Right lobe of liver (tissue), 4 donors: ENCODE measurements around the gene EMX1.

ENCODE experiments used
- POLR2A ChIP-seq: fragments of 450-650 bp; IDR thresholded peaks from one replicate; pipeline ENCODE4 v1.6.1; 2017; ENCODE audit warnings: antibody characterized with exemption, mild to moderate bottlenecking
- TF ChIP-seq, protein P1 (sequence below), 4 donors: fragments of 200-600 bp in 3 of 4; fragments of 450-650 bp in 1 of 4; IDR thresholded peaks; one replicate each; pipeline versions ENCODE4 v1.5.1 to v1.8.0; 2016 to 2022; ENCODE audit warnings: antibody characterized with exemption in 4 of 4, mild to moderate bottlenecking in 2 of 4
- donor health status: DM: no; HTN: no; CAD: no.
- donor health status: DM: no; HTN: no; CAD: no.
- donor health status: DM: no; HTN: yes; CAD: no.

DNA sequence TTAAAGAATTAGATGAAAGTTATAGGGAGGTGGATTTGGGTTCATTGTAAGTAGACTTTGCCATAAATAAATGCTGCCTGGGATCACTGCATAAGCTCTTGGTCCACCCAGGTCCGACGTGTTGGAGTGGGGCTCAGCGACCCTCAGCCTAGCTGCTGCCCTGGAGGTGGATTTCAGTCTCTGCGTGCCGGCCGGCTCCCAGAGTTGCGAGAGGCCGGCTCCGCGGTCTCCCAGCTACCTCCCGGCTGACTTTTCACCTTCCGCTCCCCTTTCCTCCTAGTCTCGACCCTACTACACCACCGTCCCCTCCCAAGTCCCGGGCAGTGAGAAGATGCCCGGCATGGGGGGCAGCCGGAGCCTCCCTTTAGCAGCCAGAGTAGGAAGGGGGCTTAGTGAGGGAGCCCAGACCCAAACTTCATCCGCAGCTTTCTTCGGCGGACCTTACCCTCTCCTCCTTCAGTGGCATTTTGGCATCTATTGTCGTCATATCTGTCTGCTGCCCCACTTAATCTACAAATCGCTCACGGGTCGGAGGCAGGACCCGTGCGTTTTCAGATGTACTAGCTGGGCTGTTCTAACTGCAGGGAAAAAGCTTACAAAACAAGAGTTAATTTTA is 8.1 kb downstream of the EMX1 start:
- TF ChIP-seq, protein P1, sequence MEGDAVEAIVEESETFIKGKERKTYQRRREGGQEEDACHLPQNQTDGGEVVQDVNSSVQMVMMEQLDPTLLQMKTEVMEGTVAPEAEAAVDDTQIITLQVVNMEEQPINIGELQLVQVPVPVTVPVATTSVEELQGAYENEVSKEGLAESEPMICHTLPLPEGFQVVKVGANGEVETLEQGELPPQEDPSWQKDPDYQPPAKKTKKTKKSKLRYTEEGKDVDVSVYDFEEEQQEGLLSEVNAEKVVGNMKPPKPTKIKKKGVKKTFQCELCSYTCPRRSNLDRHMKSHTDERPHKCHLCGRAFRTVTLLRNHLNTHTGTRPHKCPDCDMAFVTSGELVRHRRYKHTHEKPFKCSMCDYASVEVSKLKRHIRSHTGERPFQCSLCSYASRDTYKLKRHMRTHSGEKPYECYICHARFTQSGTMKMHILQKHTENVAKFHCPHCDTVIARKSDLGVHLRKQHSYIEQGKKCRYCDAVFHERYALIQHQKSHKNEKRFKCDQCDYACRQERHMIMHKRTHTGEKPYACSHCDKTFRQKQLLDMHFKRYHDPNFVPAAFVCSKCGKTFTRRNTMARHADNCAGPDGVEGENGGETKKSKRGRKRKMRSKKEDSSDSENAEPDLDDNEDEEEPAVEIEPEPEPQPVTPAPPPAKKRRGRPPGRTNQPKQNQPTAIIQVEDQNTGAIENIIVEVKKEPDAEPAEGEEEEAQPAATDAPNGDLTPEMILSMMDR (IDR thresholded peaks at IDR 0.05): no peak
- no peak for TF ChIP-seq POLR2A
